ENCODE measurements around the gene CANT1.

DNA sequence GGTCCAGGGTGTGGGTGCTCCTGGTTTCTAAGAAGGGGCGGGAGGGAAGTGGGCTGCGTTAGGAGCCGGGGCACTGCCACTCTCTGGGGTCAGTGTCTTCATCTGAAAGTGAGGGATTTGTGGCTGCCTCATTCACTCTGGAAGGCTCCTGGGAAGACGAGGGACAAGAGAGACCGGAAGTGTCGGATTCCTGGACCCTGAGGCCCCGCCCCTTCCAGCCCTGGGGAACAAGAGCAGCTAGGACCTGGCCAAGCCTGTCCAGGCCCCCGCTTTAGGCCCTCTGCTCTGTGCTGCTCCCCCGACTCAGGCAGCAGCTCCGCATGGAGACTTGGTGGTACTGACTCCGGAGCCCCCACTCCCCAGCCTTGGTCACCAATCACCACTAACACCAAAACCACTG lies 36.4 kb downstream of the CANT1 start:
- TF ChIP-seq, protein P1, sequence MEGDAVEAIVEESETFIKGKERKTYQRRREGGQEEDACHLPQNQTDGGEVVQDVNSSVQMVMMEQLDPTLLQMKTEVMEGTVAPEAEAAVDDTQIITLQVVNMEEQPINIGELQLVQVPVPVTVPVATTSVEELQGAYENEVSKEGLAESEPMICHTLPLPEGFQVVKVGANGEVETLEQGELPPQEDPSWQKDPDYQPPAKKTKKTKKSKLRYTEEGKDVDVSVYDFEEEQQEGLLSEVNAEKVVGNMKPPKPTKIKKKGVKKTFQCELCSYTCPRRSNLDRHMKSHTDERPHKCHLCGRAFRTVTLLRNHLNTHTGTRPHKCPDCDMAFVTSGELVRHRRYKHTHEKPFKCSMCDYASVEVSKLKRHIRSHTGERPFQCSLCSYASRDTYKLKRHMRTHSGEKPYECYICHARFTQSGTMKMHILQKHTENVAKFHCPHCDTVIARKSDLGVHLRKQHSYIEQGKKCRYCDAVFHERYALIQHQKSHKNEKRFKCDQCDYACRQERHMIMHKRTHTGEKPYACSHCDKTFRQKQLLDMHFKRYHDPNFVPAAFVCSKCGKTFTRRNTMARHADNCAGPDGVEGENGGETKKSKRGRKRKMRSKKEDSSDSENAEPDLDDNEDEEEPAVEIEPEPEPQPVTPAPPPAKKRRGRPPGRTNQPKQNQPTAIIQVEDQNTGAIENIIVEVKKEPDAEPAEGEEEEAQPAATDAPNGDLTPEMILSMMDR (conservative IDR thresholded peaks at IDR 0.05): no peak
- TF ChIP-seq EZH2 (IDR thresholded peaks at IDR 0.05; ENCODE audit: low read depth): no peak

All from PC-9 (cell line).